GM20431 (cell line): Measurements from ENCODE around the gene ACADL.

Experiments
- in situ Hi-C: fragments of 300-500 bp; cut with MseI, MboI; formaldehyde crosslinking; loops from one replicate; pipeline ENCODE4 v1.15.0; 2020; ENCODE audit warnings: low sequenced_read_pairs; ENCODE audit not compliant: unreplicated experiment

ACADL gene

DNA sequence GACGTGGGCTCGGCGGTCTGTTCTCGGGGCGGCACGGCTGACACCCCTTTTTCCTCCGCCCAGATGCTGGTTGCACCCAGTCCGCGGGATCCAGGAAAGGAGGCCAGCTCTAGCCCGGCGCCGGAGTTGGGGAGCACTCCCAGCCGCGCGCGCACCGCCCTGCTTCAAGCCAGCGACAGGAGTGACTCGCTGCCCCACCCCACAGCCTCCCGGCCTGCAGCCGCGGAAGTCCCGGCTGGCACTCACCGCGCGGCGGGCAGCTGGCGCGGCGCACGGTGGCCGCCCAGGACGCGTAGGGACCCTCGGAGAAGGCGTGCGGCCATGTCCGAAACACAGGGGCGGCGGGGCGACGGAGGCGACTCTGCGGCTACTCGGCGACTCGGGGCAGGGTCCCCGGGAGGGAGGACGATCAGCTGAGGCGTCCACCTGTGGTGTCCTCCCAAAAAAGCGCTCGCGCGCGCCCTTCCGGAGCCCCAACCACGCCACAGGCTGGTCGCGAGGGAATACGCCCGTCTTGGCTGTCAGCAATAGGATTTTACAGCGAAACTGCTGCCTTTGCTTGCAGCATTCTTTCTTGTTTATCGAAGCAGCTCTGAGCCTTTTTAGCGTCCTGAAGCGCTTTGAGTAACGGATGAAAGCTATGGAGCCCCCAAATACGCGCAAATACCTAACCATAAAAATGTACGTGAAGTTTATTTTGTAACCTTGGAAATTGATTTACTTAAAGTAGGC is at the start of gene ACADL:
ACADL (minus strand) TSS at position 507 of the 732 bp plus-strand sequence; CDS start at position 323, 184 bp downstream.
- in situ Hi-C loops: no loop called here

DNA sequence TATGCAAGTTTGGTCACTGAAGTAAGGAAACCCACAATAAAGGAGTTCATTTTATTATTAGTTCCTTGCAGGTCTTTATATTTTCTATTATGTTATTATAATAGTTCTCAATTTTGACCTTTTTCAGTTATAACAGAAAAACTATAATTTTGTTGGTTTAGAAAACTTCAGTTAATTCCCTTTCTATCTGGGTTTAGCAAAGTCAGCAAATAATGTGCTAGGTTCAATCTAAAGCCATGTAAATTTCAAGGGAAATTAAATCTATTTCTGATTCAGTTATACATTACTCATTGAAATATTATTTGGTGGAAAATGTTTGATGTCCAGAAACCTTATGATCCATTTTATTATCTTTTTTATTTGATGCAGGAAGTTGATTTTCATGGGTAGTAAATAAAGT is 46.1 kb upstream of the ACADL start:
- in situ Hi-C loops: no loop called here

DNA sequence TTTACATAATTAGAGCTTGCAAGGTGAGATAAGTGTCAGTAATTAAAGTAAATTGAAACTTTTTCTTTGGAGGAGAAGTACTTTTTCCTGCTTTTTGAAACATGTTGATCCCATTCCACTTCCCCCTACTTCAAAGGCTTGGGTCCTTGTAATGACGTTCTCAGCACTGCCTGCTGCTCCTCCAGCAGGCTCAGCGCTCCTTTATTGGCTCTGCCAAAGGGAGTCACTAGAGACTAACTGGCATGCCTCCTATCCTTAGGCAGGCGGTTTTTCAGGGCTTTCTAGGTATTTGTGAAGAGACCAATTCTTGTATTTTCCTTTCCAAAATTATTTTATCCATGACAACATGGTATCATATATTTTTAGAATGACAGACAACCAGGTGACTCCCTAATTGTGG is 43.9 kb upstream of the ACADL start:
- in situ Hi-C loops: no loop called here

DNA sequence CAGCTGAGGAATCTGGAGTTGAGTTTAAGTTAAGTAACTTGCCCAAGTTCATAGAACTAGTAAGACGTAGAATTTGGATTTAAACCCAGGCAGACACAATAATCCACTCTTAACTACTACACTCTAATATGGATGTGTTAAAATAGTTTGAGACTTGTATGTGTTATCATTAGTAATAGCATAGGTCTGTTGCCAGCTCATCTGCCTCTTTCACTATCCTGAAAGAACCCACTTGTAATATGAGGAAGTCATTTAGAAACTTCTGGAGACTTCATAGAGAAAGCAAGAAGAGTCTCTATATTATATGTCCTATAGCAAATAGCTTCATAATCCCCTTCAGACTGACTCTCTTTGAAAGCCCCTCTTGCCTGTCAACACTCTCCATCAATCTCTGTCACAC is 43.0 kb upstream of the ACADL start:
- in situ Hi-C loops: no loop called here

DNA sequence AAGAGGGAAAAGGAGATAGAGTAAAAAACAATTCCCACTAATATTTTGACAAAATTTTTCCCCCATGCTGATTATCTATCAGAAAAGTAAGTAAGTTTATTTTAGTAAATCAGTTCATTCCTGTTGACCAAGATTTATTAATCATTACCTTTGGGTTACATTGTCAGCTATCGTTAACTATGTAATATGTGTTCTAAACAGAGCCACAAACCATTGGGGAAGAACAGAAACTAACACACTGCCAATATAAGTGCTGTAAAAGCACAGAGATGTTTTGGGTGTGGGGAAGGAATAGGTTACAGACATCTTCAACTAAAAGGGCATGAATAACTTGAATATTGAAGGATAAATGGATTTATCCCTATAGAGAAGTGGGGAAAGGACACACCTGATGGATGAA is 42.5 kb upstream of the ACADL start:
- in situ Hi-C loops: no loop called here

DNA sequence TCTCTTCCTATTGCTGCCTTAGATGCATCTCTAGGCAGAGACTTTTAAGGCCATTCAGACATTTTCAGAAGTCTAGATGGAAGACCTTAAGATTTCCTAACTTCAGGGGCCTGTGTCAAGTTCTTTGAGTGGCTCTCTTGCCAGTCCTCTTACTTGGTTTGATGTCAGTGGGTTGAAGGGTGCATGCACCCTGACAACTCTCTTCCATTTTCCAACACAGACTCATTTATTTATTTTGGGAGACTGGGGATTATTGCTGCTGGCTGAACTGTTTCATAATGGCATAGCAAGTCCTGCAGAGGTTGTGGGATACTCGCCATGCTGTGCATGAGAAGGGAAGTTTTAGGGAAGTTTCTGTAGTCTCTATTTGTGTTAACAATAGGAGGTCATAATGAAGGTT is 39.0 kb upstream of the ACADL start:
- in situ Hi-C loops: no loop called here

DNA sequence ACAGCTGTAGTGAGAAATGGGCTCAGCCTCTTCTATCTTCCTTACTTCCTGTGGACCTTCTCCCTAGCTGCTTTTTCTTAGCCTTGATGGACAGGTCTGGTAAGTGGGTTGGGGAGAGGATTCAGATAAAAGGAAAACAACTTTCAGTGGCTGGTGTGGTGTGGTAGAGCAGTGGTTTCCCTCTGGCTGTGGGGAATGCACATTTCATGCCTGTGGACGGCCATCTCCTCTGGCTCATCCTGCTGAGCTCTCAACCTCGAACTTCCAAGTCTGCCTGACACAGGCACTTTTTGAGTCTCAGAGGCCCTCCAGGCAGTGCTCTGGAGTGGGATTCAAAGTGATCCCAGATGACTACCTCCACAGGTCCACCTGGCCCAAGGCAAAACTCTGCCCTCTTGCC is 38.6 kb upstream of the ACADL start:
- in situ Hi-C loops: no loop called here

DNA sequence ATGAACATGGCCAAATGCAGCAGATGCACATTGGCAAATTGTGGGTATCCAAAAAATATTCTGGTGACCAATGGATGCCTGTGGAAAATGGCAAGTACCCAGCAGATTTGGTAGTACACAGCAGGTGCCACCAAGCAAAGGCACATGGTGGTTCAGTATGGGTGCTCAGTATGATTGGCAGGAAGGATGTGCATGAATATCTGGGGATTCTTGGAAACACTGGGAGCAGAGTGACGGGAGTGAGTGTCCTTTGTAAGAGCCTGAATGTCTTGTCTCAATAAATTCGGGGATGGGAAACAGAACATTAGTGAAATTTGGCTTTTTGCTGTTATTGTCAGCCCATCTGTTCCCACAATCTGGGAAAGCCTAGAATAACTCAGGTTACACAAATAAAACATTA is 36.8 kb upstream of the ACADL start:
- in situ Hi-C loops: no loop called here

DNA sequence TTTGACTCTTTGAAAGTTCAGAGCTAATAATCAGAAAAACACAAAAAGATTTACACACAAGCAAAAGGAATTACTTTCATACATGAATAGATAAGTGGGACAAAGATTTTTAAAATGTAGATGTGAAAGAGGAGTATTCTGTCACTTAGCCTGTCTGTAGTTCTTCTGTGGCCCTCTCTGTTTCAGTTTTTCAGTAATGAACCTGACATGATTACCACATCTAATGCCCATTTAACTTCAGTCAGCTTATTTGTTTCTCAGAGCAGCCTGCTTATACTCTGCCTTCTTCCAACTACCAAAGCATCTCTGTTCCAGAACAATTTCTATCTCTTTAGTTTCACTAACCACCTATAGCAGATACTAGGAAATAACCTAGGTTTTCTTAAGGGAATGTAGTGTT is 34.4 kb upstream of the ACADL start:
- in situ Hi-C loops: no loop called here

DNA sequence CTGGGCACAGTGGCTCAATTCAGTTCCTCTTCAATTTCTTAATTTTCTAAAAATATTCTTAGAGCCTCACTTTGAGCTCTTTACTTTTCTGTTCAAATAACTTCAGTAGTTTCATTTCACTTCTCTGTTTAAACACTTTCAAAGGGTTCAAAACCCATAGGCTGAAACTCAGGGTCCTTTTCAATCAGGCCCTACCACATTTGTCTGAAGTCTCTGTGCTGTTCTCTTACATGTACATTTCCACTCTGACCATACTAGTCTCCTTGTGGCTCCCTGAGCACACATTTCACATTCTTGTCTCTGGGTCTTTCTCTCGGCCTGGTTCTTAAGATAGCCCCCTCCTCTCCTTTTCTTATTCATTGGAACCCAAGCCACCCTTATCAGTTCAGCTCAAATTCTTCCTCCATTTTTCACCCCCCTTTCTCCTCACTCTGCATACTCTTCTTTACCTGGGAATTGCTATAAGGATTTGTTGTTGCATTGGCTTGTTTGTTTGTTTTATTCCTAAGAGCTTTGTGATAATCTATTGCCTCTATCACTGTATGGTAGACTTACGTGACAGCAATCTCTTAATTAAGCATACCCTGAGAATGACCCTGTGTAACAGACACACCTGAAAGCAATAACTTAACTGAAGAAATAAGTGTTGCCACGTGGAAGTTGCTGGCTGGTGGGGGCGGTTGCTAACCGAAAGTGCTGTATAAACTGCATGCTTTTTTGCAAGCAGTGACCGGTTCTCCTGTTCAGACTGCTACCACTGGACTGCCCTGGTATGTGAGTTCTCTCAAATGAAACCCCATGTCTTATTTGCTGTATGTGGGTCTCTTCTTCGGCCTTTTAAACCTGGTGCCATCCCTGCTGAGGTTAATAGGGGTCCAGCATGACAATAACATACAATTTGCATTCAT is 27.7 kb upstream of the ACADL start:
- in situ Hi-C loops: no loop called here

DNA sequence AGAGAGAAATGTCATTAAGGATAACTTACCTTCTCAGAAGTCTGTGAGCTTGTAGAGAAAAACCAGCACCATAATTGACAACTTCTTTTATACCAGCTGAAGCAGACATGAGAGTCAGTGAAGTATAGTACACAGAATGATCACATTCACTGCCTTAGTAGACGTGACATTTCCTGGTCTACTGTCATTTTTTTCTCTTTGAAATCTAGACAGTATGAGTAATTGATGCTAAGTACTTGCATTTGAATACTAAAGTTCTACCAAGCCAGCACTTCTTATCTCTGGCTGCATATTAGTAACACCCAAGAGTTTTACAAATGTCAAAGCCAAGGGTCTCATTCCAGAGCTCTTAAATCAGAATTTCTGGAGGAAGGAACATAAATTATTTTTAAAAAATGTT is 25.4 kb upstream of the ACADL start:
- in situ Hi-C loops: no loop called here

DNA sequence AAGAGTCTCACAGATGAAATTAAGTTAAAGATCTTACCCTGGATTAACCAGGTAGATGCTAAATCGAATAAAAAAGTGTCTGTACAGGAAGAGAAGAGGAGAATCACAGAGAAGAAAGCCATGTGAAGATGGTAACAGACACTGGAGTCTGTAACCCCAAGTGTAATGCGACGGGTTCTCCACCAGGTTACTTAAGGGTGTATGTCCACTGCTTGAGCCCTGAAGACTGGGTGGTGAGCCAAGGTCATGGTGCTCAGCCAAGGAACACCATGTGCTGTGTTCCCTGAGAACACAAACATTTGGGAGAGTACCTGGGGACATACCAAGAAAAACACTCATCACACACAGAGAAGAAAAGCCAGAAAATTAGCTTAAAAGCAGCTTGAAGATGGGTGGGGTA is 8.2 kb upstream of the ACADL start:
- in situ Hi-C loops: no loop called here

DNA sequence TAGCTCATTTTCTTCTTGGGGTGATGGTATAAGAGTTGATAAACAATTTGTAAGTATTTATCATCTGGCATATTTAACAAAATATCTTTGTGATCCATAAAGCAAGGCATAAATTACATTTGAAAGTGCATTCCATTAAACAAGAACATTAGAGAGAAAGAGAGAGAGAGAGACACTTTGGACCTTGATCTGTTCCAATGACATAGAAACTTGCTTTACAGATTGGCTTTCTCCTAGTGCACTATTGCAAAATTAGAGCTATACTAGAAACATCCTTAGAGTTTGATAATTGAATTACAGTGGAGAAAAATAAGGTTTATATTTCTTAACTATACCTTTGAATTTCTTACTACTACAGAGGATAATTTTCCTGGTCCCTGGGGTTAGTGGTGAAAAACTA is 5.7 kb upstream of the ACADL start:
- in situ Hi-C loops: no loop called here

DNA sequence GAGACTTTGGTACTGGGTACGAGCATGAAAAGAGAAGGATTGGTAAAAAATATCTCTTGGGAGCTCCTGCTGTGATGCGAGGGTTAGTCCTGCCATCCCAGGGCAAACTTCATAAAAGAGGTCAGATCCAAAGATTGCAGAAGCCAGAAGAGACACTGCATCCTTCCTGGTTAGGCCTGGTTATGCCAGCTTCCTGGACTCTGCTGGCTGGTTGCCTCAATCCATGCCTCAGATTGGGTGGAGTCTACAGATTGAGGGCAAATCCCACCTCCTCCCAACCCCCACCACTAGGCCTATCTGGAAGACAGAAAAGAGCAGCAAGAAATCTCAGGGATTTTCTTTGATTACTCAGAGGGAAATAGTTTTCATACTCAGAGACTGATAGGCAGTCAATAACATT is 5.3 kb upstream of the ACADL start:
- in situ Hi-C loops: no loop called here

DNA sequence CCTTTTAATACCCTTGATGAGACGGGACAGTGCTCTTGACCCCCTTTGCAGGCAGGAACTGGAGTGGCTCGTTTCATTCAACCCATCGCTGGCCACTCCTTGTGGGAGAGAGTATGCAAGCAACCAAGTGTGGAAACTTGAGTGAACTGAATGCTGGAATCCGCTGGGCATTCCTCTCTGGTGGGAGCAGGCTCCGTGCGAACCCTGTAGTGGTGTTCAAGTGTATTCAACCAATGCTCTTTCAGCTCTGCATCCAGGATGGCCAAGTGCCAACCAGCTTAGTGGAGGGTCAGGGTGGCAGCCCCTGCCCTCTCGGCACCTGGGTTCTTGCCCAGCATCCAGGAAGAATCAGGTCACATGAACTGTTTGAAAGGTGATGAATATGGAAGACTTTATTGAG is 3.3 kb upstream of the ACADL start:
- in situ Hi-C loops: no loop called here

DNA sequence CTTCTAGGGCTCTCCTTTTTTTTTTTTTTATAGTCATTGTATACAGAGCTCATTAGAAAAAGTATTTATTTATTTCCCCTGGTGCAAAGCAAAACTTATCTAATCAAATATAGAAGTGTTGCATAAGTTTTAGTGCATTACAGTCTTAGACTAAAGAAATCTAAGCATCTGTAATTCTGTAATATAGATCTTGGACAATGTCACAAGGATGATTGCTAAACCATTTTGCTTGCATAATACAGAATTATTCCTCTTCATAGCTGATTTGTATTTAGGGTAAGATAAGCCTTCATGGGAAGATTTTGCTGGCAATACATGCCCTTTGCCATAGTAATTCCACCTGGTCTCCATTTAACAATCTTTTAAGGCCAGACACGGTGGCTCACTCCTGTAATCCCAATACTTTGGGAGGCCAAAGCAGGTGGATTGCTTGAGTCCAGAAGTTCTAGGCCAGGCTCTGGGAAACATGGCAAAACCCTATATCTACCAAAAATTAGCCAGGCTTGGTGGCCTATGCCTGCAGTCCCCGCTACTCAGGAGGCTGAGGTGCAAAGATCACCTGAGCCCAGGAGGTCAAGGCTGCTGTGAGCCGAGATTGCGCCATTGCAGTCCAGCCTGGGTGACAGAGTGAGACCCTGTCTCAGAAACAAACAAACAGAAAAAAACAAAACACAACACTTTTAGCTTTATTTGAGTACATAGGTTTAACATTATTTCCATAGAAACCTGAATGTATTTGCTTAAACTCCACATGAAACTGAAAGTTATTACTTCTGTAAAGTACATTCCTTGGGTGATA is 2.2 kb upstream of the ACADL start:
- in situ Hi-C loops: no loop called here

DNA sequence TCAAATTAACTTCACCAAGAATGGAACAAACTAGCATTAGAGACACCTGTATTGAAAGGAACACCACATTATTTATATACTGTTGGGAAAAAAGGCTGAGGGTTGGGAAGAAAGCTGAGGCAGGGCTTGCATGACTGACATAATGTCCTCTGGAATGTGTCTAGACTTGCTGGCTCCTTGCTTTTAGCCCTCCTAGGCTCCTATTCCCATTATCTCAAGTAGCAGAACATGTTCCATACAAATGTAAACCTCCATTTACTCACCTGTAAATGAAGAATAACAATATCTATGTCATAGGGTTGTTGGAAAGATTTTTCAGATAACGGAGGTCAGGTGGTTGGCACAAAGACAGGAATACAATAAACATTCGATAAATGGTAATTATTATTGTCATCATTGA is 976 bp upstream of the ACADL start:
- in situ Hi-C loops: no loop called here

DNA sequence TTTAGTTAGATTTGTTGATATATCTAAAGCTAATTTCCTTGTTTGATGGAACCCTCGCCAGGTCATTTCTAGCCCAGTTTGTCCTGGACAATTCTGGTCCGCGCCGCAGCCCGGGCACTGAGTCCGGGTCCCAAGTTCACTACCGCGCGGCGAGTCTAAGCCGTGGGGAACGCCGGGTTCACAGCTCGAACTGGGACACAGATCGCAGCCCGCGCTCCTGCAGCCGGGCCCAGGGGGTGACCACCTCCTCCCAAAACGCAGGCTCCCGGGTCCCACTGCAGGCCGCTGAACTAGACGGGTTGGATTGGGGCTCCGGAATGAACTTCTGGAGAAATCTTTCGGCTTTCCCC is 681 bp downstream of the ACADL start:
- in situ Hi-C loops: no loop called here

DNA sequence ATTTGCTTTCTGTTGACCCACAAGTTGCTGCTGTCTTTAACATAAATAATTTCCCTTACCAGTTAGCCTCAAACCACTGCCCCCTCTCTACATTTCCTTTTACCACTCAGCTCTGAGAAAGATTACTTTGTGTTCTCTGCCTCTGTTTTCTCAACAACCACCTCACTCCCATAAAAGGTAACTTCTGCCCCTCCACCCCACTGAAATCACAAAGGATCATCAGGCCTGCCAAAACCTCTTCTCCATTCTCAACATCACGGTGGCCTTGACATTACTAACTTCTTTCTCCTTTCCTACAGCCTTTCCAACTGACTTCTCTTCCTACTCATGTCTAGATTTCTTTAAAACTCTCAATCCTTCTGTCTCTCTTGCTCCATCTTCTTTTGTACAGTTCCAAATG is 10.1 kb downstream of the ACADL start:
- in situ Hi-C loops: no loop called here

DNA sequence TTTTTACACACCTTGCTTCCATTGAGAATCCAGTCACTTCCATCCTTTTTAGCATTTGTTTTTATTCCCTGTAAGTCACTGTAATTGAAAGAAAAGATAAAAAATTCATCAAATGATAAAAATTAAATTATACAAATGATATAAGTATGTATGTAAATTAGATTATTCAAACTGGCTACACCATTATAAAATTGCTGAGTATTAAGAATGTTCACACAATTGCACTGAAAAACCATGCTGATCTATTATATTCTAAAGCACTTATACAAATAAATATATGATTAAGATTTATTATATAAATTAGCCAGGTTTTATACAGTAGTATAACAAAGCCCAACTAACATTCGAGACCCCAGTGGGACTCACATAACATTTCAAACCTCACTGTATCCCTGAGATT is 15.1 kb downstream of the ACADL start:
- in situ Hi-C loops: no loop called here

DNA sequence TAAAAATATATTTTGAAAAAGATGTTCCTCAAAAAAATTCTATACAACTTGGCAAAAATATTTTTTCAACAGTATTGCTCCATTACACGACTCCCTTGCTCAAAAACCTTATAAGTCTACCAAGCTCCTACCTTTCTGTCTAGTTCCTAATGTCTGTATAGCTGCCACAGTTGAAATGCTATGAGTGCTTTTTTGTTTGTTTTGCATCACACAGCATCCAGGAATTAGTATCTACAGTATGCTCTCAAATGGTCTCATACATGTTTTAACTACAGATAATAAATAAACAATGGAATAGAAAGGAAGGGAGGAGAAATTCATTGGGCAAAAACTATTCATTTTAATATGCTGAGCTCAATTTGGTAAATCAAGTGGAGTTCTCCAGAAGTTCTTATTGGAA is 17.3 kb downstream of the ACADL start:
- in situ Hi-C loops: no loop called here
